Measurements from ENCODE around the gene RBP7. TPM values are rescaled to one million over a fixed set of nuclear protein-coding genes. Genes with fewer than 3 reads are reported as not detected.
A peak's percentile ranks its signal among the peaks of the same experiment; 100 is the strongest.

RBP7 gene
- total RNA-seq, 1 donor from 2014 or later: 0.26 TPM

DNA sequence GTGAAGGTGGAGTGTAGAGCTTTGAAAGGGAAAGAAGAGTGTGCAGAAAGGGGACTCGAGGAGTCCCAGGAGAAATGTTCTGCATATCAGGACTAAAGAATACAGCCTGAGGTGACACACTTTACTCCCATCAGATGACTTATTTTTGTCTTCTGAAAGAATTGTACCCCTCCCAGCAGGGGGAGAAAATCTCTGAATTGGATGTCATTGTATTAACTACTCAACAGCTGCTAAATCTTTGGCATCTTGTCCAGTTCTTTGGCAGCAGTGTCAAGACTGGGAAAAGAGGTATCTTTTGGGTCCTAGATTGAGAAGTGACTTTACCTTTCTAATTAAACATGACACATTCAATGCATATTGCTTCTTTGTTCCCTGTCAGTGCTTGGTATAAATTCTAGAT, 54.6 kb downstream of the RBP7 start:
- no peaks in the 10 kb centered on the region for H3K27me3 ChIP-seq (ENCODE audit: control insufficient read depth, insufficient read depth, low read length)
- DNase-seq (ENCODE audit: low read depth): no peak
- TF ChIP-seq, protein P1, sequence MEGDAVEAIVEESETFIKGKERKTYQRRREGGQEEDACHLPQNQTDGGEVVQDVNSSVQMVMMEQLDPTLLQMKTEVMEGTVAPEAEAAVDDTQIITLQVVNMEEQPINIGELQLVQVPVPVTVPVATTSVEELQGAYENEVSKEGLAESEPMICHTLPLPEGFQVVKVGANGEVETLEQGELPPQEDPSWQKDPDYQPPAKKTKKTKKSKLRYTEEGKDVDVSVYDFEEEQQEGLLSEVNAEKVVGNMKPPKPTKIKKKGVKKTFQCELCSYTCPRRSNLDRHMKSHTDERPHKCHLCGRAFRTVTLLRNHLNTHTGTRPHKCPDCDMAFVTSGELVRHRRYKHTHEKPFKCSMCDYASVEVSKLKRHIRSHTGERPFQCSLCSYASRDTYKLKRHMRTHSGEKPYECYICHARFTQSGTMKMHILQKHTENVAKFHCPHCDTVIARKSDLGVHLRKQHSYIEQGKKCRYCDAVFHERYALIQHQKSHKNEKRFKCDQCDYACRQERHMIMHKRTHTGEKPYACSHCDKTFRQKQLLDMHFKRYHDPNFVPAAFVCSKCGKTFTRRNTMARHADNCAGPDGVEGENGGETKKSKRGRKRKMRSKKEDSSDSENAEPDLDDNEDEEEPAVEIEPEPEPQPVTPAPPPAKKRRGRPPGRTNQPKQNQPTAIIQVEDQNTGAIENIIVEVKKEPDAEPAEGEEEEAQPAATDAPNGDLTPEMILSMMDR (IDR thresholded peaks at IDR 0.05; ENCODE audit: insufficient read depth, low read length, severe bottlenecking): no peak
- no peak overlapping the region for H3K4me3 ChIP-seq (ENCODE audit: low read depth, low read length)
- peaks cover 2% of the 10 kb centered on the region for H3K36me3 ChIP-seq (ENCODE audit: control insufficient read depth, insufficient read depth, low read length)
- FAIRE-seq: no peak

DNA sequence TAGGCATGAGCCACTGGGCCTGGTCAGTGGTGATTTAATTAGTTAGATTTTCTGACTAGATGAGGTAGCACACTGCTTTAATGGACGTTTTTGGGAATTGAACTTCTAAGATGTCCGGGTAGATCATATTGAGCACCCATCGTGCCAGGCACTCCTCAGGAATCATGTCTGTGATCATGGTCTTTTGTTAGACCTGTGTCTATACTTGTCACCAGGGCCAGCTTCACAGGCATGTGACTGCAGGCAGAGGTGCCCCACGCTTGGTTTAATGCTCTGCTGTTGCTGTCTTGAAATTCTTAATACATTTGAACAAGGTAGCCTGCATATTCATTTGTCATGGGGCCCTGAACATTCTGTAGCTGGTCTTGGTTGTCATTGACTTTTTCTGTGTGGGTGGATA, 55.3 kb downstream of the RBP7 start:
- TF ChIP-seq, protein P1 (IDR thresholded peaks at IDR 0.05; ENCODE audit: insufficient read depth, low read length, severe bottlenecking): no peak
- H3K27me3 ChIP-seq (ENCODE audit: control insufficient read depth, insufficient read depth, low read length): no peaks in the 10 kb centered on the region
- peaks cover 2% of the 10 kb centered on the region for H3K36me3 ChIP-seq (ENCODE audit: control insufficient read depth, insufficient read depth, low read length)
- DNase-seq (ENCODE audit: low read depth) (no peak), FAIRE-seq (no peak)
- H3K4me3 ChIP-seq (ENCODE audit: low read depth, low read length): no peak overlapping the region

DNA sequence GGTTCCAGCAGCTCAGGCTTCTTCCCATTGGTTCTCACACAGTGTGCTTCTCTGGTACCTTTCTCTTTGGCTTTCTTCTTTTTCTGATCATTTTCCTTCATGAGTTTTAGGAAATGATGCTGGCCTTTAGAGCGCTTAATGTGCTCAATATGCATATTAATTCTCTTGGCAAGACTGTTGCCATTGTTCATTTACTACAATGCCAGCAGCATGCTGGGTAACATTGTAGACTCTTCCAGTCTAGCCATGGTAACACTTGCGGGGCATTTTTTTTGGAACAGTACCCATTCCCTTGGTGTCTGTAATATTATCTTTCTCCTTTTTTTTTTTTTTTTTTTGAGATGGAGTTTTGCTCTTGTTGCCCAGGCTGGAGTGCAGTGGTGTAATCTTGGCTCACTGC, 57.4 kb downstream of the RBP7 start:
- H3K36me3 ChIP-seq (ENCODE audit: control insufficient read depth, insufficient read depth, low read length): no peaks in the 10 kb centered on the region
- no peak overlapping the region for H3K4me3 ChIP-seq (ENCODE audit: low read depth, low read length)
- H3K27me3 ChIP-seq (ENCODE audit: control insufficient read depth, insufficient read depth, low read length): no peaks in the 10 kb centered on the region
- DNase-seq (ENCODE audit: low read depth) (no peak), FAIRE-seq (no peak)
- TF ChIP-seq, protein P1 (IDR thresholded peaks at IDR 0.05; ENCODE audit: insufficient read depth, low read length, severe bottlenecking): no peak

DNA sequence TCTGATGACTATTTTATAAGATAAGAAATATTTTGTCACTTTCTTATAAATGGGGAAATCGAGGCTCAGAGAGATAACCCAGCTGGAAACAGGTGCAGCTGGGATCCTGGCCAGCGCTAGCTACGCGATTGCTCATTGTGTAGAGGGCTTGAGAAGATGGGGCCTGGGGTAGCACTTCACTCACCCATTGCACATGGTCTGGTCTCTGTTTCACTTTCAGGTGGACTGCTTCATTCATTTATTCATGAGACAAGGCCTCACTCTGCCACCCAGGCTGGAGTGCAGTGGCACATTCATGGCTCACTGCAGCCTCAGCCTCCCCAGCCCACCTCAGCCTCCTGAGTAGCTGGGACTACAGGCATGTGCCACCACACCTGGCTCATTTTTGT, 59.6 kb downstream of the RBP7 start:
- TF ChIP-seq, protein P1 (IDR thresholded peaks at IDR 0.05; ENCODE audit: insufficient read depth, low read length, severe bottlenecking): no peak
- no peaks in the 10 kb centered on the region for H3K36me3 ChIP-seq (ENCODE audit: control insufficient read depth, insufficient read depth, low read length)
- DNase-seq (ENCODE audit: low read depth) (no peak), FAIRE-seq (no peak)
- H3K4me3 ChIP-seq (ENCODE audit: low read depth, low read length): no peak overlapping the region
- no peaks in the 10 kb centered on the region for H3K27me3 ChIP-seq (ENCODE audit: control insufficient read depth, insufficient read depth, low read length)

DNA sequence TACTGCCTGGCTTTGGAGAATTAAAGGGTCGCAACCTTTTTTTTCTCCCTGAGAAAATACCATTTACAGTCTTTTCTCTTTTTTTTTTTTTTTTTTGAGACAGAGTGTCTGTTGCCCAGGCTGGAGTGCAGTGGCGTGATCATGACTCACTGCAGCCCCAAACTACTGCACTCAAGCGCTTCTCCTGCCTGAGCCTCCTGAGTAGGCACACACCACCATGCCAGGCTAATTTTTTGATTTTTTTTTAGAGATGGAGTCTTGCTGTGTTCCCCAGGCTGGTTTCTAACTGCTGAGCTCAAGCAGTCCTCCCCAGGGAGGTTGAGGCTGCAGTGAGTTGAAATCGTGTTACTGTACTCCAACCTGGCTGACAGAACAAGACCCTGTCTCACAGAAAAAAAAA, 60.3 kb downstream of the RBP7 start:
- Histone ChIP-seq H3K4me3 (ENCODE audit: low read depth, low read length) (no peak overlapping the region), H3K36me3 (ENCODE audit: control insufficient read depth, insufficient read depth, low read length) (no peaks in the 10 kb centered on the region), H3K27me3 (ENCODE audit: control insufficient read depth, insufficient read depth, low read length) (no peaks in the 10 kb centered on the region)
- TF ChIP-seq, protein P1 (IDR thresholded peaks at IDR 0.05; ENCODE audit: insufficient read depth, low read length, severe bottlenecking): no peak
- no peak for FAIRE-seq
- DNase-seq (ENCODE audit: low read depth): peak; percentile 62

DNA sequence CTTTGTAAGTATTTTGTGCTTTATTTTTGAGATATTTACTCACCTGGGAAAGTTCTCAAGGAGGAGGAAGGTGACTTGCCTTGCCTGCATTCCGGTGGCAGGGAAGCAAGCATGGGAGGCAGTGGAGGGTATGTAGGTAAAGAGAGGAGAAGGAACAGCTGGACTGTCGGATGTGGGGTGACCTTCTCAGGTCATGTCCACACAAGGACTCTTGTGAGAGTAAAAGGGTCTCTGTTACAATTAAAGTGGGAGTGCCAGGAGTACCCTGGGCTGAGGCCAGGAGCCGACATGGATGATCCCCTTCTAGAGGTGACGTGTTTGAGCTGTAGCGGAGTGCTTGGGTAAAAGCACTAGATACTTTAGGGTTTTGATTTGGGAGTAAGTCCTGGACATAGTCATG, 60.8 kb downstream of the RBP7 start:
- TF ChIP-seq, protein P1 (IDR thresholded peaks at IDR 0.05; ENCODE audit: insufficient read depth, low read length, severe bottlenecking): no peak
- no peaks in the 10 kb centered on the region for H3K36me3 ChIP-seq (ENCODE audit: control insufficient read depth, insufficient read depth, low read length)
- no peaks in the 10 kb centered on the region for H3K27me3 ChIP-seq (ENCODE audit: control insufficient read depth, insufficient read depth, low read length)
- no peak for FAIRE-seq
- no peak for DNase-seq (ENCODE audit: low read depth)
- H3K4me3 ChIP-seq (ENCODE audit: low read depth, low read length): no peak overlapping the region

Data from bronchial epithelial cell (primary cell).